Erythroblast (primary cell): ENCODE results near the gene CISTR.

Source experiments
- GATA1 ChIP-seq: IDR thresholded peaks from 2 replicates; pipeline ENCODE4 v1.6.1; 2011; ENCODE audit warnings: low read depth, mild to moderate bottlenecking, control low read depth, low read length, moderate library complexity
- POLR2A ChIP-seq: IDR thresholded peaks from 2 replicates; pipeline ENCODE4 v1.6.1; 2011; ENCODE audit warnings: mild to moderate bottlenecking, low read length

DNA sequence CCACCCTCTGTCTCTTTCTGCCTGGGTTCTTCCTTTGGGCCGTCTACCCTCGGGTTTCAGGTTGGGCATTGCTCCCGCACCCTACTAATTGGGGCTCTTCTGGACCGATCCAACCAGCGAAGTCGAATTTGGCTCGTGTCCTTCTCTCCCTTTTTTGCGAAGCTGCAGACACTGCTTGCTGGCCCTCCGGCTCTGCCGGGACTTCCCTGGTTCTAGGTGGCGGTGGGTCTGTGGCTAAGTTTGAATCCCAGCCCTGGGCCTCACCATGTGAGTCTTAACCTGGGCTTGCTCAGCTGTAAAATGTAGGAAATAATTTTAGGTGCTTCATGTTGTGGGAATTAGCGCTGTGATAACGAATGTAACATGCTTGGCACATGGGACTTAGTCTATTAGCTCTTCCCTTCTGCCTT lies 418 bp upstream of the CISTR start:
- TF ChIP-seq POLR2A (no peak), GATA1 (no peak)
